Glomerular endothelial cell (primary cell): ENCODE results near the gene CRB2. TPM values are rescaled to one million over a fixed set of nuclear protein-coding genes. Genes with fewer than 3 reads are reported as not detected.

Source experiments
- DNase-seq: peaks from one replicate; pipeline ENCODE4 v3.0.0-alpha.2; 2011; ENCODE audit warnings: low read depth, low spot score; ENCODE audit errors: extremely low read depth
- total RNA-seq: library from RNA; depleted of rRNA; stranded (reverse); fragments of >200 nt; gene quantifications from 2 replicates; pipeline ENCODE4 v1.2.3, GENCODE V29; 2015

CRB2 gene
- total RNA-seq, 1 donor from 2014 or later, result 0.06 TPM

DNA sequence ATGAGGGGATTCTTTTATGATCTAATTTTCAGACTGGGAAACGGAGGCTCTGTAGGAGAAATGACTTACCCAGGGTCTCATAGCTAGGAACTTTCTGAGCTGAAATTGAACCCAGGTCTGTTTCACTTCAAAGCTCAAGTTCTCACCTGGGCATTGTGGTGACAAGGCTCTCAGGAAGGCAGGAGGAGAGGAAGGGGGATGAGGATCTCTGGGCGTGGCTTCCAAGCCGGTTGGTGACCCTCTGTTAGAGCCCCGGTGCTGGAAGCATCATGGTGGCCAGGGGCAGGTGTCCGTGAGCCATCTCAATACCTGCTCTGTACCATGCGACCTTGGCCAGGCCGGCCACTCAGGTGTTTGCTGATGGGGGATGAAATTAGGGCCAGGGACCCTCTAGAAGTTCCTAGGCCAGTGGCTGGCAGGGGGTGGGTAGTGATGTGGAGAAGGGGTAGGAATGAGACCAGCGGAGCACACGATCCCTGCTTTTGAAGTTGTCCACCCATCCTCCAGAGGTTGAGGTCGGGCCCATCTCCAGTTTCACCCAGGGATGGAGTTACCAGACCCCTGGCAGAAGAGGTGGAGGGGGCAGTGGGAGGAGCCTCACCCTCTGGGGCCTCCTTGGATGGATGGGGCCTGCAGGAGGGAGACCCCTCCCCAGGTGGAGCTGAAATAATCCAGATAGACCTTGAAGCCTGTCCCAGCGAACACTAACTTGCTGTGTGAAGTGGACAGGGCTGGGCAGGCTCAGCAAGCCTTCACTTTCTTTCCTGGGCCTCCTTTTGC is 5.9 kb downstream of the CRB2 start:
- no peak for DNase-seq

DNA sequence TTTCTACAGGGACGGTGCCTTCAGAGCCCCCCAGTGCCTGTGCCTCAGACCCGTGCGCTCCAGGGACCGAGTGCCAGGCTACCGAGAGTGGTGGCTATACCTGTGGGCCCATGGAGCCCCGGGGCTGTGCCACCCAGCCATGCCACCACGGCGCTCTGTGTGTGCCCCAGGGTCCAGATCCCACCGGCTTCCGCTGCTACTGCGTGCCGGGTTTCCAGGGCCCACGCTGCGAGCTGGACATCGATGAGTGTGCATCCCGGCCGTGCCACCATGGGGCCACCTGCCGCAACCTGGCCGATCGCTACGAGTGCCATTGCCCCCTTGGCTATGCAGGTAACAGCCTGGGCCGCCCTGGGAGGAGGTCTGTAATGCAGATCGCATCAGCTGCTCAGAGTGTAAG is 6.9 kb downstream of the CRB2 start:
- DNase-seq, result no peak

DNA sequence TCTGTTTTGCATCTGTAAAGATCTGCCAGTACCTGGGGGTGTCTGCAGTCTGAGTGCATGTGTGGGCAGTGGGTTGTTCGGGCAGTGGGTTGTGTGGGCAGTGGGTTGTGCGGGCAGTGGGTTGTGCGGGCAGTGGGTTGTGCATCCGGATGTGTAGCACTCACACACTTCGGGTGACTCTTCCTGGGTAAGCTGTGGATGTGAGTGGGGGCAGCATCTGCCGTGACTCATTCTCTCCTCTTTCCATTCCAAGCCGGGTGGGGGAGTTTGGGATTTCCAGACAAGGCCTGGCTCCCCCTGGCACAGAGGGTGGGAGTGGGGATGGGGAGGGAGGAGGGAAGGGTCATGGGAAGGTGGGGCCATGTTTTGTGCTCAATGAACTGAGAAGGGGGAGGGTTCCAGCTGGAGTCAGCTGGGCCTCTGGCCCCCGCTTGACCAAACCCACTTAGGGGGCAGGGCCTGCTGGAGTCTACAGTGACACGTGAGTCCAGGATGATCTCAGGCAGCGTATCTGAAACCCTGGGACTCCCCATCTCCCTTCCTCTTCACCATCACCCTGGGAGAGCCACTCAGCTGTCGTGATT is 8.3 kb downstream of the CRB2 start:
- DNase-seq, result no peak

DNA sequence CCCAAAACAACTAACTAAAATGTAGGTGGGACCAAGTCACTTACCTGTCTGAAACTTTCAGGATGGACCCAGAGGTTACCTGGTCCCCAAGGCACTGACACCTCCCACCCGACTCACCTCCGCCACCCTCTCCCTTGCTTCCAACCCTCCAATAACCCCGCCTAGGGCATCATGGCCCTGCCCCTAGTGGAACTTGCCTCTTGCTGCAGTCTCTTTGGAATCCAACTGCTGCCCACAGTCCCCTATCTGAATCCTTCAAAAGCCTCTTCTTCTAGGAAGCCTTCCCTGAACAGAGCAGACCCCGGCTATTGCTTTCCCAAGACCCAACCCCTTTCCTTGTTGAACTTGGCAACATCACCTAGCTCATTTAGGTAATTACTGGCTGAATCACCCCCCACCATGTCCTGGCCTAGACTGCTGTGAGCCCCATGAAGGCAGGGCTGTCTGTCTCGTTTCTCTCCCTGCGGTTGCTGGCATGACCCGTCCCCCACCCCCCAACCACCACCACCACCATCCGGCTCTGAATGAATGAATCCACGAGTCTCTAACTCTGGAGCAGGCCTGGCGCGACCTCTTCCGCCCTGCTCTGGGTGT is 9.4 kb downstream of the CRB2 start:
- DNase-seq, result no peak

DNA sequence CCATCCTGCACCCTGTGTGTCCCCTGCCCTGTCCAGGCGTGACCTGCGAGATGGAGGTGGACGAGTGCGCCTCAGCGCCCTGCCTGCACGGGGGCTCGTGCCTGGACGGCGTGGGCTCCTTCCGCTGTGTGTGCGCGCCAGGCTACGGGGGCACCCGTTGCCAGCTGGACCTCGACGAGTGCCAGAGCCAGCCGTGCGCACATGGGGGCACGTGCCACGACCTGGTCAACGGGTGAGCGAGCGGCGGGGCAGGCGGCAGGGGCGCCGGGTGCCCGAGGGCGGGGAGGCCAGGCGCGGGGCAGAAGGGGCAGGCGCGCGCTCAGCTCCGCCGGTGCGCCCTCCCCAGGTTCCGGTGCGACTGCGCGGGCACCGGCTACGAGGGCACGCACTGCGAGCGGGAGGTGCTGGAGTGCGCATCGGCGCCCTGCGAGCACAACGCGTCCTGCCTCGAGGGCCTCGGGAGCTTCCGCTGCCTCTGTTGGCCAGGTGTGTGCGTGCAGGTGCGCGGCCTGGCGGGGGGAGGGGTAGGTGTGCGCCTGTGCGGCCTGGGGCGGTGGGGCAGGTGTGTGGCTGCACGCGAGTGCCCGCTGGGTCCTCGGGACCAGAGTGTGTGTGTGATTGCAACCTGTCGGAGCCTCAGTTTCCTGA is 10.0 kb downstream of the CRB2 start:
- no peak for DNase-seq

DNA sequence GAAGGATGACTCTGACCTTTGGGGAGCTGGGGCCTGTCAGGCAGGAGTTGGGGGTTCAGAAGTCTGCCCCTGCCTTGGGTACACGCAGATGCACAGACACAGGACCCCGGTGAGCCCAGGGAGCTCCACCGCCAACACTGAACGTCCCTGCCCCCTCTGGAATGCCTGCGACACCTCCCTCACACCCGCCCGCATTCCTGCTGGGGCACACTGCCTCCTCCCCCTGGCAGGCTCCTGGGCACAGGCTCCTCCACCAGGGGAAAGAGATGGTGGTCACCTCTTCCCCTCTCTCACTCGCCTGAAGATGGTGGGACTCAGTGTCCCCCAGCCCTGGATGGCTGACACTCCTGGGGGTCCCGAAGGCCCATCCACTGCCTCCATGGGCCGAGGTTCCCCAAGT is 12.0 kb downstream of the CRB2 start:
- no peak for DNase-seq

DNA sequence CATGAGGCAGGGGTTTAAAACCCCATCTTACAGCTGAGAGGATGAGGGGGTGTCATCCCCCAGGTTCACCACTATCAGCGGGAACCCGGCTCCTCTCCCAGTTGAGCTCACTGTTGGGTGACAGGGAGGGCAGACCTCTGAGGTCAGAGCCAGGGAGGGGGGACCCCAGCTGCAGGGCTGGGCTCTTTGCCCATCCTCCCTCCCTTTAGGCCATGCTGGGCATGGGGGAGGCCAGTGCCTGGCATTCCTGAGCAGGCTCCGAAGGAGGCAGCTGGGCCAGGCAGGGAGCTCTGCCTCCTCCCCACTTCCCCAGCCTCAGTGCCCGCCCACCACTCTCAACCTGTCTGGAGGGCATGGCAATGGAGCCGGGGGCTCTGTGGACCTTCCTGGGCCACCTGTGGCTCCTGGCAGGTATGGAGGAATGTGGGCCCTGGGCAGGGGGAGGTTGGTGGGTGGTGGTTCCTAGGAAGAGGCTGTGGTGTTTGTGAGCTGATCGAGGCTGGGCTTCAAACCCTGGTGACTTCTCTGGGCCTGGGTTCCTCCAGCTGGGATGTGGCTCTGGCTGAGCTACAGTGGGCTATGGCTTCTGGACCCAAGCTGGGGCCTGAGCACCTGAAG is 12.6 kb downstream of the CRB2 start:
- no peak for DNase-seq

DNA sequence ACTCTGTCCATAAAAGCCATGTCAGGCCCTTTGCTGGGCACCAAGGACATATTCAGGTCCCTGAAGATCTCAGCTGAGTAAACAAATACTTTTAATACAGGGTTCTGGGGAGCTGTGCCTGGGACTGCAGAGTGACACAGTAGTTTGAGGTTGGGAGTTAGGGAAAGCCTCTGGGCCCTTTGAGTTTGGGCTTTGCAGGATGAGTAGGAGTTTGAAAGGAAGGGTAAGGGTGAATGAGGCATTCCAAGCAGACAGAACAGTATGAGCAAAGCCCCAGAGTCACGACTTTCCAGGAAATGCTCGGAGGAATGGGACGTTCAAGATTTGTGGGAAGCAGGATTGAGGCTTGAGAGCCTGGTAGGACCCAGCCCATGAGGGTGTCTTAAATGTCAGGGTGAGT is 13.3 kb downstream of the CRB2 start:
- DNase-seq, result no peak

DNA sequence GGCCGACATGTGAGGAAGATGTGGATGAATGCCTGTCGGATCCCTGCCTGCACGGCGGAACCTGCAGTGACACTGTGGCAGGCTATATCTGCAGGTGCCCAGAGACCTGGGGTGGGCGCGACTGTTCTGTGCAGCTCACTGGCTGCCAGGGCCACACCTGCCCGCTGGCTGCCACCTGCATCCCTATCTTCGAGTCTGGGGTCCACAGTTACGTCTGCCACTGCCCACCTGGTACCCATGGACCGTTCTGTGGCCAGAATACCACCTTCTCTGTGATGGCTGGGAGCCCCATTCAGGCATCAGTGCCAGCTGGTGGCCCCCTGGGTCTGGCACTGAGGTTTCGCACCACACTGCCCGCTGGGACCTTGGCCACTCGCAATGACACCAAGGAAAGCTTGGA is 14.1 kb downstream of the CRB2 start:
- no peak for DNase-seq

DNA sequence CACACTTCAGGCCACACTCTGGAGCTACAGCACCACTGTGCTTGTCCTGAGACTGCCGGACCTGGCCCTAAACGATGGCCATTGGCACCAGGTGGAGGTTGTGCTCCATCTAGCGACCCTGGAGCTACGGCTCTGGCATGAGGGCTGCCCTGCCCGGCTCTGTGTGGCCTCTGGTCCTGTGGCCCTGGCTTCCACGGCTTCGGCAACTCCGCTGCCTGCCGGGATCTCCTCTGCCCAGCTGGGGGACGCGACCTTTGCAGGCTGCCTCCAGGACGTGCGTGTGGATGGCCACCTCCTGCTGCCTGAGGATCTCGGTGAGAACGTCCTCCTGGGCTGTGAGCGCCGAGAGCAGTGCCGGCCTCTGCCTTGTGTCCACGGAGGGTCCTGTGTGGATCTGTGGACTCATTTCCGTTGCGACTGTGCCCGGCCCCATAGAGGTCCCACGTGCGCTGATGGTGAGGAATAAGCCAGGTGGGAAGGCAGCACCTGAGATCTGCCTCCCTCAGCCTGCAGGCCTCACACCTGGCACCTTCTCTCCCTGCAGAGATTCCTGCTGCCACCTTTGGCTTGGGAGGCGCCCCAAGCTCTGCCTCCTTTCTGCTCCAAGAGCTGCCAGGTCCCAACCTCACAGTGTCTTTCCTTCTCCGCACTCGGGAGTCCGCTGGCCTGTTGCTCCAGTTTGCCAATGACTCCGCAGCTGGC is 14.7 kb downstream of the CRB2 start:
- no peak for DNase-seq

DNA sequence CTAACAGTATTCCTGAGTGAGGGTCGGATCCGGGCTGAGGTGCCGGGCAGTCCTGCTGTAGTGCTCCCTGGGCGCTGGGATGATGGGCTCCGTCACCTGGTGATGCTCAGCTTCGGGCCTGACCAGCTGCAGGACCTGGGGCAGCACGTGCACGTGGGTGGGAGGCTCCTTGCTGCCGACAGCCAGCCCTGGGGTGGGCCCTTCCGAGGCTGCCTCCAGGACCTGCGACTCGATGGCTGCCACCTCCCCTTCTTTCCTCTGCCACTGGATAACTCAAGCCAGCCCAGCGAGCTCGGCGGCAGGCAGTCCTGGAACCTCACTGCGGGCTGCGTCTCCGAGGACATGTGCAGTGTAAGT is 15.2 kb downstream of the CRB2 start:
- DNase-seq, result no peak

DNA sequence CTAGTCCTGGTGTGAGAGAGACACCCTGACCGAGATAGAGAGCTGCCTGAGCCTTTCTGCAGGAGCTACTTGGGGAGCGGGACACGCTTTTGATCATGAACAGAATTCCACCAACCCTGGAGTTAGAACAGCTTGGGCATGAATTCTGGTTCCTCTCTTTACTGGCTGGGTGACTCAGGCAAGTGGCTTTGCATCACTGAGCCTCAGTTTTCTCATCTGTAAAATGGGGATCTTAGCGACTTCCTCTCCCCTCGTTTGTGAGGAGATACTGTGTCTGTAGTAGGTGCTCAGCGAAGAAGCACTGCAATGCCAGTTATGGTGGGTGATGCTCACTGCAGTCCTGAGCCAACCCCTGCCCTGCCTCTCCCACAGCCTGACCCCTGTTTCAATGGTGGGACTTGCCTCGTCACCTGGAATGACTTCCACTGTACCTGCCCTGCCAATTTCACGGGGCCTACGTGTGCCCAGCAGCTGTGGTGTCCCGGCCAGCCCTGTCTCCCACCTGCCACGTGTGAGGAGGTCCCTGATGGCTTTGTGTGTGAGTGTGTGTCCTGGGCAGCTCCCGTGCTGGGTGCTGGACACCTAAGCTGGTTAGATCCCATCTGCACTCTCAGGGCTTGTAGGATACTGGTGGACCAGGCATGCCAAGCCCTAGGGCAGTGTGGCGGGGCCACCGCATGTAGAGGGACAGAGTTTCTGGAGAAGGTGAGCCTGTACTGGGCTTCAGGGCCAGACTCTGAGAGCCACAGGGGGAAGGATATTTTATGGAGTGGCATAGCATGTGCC is 16.0 kb downstream of the CRB2 start:
- DNase-seq, result no peak

DNA sequence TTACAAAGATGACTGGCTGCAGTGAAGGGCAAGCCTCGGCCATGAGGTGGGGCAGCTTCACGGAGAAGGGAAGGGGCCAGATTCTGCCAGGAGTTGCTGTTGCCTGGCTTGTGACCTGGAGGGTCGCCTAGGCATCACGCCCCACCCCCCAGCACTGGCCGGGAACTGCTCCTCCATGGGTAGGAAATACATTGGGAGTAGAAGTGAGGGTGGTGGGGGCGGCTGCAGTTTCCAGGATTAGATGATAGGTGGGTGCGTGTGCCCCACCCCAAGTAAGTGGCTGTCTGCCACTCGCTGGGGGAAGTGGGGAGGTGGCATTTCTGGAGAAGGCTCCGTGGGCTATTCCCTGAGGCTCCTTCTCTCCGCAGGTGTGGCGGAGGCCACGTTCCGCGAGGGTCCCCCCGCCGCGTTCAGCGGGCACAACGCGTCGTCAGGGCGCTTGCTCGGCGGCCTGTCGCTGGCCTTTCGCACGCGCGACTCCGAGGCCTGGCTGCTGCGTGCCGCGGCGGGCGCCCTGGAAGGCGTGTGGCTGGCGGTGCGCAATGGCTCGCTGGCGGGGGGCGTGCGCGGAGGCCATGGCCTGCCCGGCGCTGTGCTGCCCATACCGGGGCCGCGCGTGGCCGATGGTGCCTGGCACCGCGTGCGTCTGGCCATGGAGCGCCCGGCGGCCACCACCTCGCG is 16.9 kb downstream of the CRB2 start:
- no peak for DNase-seq

DNA sequence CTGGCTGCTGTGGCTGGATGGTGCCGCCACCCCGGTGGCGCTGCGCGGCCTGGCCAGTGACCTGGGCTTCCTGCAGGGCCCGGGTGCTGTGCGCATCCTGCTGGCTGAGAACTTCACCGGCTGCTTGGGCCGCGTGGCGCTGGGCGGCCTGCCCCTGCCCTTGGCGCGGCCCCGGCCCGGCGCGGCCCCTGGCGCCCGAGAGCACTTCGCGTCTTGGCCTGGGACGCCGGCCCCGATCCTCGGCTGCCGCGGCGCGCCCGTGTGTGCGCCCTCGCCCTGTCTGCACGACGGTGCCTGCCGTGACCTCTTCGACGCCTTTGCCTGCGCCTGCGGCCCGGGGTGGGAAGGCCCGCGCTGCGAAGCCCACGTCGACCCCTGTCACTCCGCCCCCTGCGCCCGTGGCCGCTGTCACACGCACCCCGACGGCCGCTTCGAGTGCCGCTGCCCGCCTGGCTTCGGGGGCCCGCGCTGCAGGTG is 17.5 kb downstream of the CRB2 start:
- DNase-seq, result no peak

DNA sequence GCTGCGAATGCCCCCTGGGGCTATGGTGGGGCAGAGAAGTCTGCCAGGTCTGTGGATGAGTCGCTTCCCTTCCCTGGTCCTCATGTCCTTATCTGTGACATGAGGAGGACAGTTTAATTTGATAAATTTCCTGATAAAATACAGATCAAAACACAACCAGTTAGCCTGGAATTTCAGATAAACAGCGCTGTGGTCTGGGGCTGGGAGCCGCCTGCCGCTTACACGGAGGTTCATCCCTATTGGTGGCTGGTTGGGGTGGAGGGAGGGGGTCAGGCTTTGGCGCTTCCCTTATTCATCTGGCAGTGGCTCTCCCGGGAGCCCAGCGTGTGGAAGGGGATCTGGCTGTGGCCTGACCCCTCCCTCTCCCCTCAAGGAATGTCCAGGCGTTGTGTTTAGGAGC is 17.9 kb downstream of the CRB2 start:
- DNase-seq, result no peak

DNA sequence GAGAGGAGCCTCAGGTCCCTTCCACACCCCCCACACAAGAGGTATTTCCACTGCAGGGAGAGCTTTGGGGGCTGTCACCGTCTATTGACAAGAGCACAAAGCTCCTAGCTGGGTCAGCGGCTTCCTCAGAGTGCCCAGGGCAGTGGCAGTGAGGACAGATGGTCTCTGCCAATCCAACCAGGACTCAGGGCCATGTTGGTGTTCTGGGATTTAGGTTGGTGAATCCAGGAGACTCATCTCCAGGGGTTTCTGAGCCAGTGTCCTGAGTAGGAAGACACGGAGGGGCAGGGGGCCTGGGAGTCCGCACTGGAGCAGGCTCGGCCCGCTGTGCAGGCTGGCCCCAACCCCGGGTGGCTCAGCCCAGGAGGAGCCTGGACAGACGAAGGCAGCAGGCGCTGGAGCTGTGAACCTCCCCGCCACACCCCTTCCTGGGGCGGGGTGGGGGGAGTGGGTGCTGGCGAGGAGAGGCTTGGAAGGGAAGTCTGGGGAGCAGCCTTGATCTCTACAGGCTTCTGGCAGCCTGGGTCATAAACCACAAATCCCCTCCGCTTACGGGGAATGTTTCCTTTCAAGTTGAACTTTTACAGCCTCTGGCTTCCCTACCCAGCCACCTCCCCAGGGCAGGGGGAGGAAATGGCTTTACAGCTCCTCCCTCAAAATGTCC is 19.6 kb downstream of the CRB2 start:
- no peak for DNase-seq

DNA sequence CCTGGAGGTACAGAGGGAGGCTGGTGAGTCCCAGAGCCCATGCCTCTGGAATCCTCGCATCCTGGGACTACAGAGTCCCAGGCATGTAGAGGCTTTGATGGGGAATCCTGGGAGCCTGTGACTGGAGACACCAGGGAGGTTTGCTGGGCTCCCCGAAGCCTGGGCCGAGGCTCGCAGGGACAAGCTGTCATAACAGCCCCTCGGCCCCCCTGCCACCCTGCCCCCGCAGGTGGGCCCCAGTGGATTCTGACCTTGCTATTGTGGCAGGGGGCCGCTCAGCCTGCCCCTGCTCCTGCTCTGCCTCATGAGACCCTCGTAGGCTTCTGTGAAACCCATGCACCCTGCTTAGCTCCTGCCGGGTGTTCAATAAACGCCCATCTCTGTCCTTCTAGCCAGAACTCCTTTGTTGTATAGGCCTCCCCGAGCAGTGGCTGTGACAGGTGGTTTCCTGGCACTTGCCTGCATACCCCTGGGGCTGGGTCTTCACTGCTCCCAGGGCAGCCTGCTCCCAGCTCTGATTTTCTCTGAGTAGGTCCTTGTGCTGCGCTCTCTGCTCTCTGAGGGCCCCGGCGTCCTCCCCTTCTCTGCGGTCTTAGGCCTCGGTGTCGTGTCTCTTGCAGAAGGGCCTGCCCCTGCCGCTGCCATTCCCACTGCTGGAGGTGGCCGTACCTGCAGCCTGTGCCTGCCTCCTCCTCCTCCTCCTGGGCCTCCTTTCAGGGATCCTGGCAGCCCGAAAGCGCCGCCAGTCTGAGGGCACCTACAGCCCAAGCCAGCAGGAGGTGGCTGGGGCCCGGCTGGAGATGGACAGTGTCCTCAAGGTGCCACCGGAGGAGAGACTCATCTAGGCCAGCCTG is 20.4 kb downstream of the CRB2 start:
- no peak for DNase-seq
